Measurements from ENCODE around the gene DPP8.
"Not testable (repeated sequence)": the region's sequence is repeated elsewhere in the genome, so short reads cannot be mapped to it uniquely, and the experiment has no call there.

DPP8 gene

DNA sequence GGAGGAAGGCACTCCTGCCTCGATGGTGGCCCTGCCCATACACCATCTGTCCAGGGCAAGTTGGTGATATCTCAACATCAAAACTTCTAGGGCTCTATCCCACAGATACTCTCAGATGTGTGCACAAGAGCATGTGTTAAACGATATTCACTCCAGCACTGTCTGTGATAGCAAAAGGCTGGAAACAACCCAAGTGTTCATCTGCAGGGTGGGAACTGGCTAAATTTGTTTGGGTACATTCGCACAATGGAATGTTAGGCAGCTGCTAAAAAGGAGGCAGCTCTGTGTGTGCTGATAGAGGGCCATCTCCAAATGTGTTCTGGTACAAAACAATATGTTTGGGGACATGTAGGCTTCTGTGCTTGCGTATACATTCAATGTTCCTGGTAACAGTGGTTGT, 114.5 kb downstream of the DPP8 start:
- no peak for DNase-seq (ENCODE audit: low spot score)

DNA sequence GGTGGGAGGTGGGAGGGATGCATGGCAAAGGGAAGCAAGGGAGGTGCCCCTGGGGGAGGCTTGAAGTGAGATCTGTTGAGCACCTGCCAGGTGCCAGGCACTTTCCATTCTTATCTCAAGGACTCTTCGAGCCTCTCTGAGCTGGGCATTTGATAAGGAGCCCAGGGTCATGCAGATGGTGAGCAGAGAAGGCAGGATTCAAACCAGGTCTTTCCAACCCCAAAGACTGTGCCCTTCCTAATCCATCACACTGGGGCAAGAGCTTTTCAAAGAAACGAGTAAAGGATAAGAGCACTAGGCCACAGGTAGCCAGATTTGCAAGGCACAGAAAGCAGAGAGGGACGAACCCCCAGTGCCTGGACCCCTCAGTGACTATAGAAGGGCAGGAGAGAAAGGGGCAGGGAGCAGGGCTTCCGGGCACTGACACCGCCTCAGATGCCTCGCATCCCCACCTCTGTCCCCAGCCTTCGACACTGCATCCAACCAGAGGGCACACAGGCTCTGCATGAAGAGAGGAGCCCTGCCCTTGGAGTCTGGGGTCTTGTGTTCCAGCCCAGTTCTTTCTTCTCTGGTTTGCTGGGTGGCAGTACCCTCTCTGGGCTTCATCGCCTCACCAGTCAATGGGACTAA, 115.8 kb downstream of the DPP8 start:
- DNase-seq (ENCODE audit: low spot score): no peak

DNA sequence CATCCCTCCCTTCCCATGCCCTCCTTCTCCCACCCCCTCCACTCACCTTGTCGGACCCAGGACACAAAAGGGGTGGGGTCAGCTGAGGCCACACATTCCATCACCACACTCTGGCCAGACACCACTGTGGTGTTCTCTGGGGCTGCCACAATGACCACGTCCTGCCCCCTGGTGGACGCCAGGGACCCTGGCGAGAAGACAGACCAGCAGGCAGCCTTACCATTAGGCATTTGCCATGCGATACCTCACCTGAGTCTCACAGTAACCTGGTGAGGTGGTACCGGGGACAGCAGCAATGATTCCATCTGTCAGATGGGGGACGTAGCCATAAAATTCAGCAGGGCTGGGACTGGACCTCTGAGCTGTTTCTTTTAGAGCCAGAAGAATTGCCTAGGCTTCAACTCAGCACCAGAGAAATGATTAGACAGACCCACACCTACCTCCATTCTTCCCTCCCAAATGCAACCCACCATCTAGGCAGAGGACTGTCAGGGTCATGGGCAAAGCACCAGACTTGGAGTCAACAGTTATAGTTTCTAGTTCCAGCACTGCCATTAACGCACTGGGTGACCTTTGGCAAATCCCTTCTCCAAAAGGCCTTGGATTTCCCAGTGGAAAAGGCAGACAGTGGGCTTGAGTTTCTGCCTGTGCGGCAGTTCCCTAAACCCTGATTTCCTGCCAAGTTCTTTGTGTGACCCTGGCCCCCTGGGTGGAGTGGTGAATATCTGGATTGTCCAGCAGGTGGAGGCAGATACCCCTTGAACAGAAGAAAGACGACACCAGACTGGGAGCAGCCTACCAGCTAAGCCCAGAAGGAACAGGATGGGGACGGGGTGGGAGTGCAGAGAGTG, 116.5 kb downstream of the DPP8 start:
- DNase-seq (ENCODE audit: low spot score): peak; percentile 45

DNA sequence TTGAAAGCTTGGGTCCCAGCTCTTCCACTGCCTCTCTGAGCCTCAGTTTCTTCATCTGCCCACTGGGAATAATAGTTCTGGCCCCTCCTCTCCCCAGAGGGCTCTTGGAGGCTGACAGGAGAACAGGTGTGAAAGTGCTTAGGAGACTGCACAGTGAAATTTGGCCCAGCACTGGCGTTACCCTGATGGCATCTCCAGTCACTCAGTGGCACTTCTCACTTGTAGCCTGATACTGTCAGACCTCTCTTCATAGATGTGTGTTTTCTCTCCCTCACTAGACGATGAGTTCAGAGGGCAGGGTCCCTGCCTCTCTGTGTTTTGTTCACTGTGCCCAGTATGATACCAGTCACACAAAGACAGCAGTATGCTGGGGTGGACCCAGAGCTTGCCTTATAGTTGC, 117.5 kb downstream of the DPP8 start:
- no peak for DNase-seq (ENCODE audit: low spot score)

DNA sequence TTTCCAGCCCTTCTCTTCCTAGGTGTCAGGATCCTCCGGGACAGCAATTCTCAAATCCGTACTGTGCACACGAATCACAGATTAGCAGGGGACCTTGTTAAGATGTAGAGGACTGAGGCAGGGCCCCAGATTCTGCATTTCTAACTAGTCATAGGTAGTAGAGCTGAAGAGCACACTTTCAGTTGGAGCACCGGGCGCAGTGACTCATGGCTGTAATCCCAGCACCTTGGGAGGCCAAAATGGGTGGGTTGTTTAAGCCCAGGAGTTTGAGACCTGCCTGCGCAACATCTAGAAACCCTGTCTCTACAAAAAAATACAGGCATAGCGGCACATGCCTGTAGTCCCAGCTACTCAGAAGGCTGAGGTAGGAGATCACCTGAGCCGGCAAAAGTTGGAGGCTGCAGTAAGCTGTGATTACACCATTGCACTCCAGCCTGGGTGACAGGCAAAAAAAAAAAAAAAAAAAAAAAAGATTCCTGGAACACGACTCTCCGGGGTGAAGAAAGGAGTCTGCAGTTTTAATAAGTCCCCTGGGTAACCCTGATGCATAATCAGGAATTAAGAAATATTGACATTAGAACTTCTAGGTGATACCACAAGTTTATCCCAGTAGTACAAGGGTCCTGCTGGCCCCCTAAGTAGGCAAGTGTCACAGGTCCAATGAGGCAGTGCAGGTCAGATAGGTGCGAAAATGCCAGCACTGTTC, 118.3 kb downstream of the DPP8 start:
- no peak for DNase-seq (ENCODE audit: low spot score)

DNA sequence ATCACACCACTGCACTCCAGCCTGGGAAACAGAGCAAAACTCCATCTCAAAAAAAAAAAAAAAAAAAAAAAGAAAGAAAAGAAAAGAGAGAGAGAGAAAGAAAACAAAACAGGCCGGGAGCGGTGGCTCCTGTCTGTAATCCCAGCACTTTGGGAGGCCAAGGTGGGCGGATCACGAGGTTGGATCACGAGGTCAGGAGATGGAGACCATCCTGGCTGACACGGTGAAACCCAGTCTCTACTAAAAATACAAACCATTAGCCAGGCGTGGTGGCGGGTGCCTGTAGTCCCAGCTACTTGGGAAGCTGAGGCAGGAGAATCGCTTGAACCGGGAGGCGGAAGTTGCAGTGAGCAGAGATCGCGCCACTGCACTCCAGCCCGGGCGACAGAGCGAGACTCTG, 119.0 kb downstream of the DPP8 start:
- not testable (repeated sequence) for DNase-seq (ENCODE audit: low spot score)

DNA sequence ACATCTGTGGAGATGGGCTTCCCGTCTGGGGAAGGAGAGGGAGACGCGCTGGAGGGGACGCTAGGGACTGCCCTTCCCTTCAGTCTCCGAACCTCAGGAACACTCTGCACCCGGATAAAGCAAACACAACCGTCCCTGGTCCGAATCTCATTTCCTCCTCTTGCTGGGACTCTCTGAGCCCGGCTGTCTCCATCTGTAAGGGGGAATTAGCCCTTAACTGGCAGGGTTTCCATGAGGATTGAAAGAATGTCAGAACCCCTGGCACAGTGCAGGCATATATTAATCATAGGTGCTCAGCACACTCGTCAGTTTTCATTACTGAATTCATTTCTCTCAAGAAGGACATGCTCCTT, 120.5 kb downstream of the DPP8 start:
- DNase-seq (ENCODE audit: low spot score): no peak

DNA sequence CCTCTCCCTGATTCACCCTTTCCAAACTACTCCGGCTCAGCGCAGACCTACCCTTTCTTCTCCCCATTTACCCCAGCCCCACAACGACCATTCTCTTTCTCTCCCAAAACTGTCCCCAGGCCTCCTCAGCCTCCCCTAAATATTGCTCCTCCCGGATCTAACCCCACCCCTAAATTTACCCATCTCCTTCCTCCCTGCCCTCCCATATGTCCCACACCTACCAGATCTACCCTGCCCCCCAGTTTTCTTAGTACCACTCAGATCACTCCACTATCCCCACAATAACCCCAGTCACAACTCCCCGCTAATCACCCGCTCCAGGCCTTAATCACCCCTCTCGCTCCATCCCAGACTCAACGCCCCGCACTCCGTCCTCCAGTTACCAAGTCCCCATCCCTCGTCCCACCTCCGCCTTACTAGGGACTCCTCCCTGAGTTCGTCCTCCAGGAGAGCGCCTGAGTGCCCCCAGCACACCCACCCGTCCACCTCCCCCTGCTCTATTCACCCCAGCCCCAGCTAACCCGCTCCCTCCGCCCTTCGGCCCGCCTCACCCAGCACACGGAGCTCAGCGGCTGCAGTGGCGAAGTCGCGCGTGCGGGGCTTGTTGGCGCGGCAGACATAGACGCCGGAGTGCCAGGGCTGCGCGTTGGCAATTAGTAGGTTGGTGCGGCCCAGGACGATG, 121.1 kb downstream of the DPP8 start:
- no peak for DNase-seq (ENCODE audit: low spot score)

DNA sequence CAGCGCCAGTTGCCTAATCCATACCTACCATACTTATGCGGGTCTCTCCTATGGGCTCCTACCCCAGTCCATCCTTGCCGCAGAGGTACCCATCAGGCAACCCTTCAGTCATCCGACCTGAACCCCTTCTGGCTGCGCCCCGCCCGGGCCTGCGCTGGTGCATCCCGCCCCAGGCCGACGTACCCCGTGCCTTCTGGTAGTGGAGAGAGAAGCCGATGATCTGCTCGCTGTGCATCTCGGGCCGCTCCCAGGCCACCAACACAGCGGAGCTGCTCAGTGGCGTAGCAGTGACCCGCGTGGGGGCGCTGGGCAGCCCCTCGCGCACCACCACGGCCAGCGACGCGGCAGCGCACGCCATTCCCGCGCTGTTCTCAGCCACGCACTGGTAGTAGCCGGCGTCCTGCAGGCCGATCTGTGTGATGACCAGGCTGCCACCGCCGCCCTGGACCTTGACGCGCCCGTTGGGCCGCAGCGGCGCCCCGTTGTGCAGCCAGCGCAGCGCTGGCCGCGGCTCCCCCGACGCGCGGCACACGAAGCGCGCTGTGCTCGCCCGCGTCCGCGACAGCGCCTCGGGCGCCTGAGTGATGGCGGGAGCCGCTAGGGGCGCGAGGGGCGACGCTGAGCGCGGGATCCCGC, 121.8 kb downstream of the DPP8 start:
- no peak for DNase-seq (ENCODE audit: low spot score)

DNA sequence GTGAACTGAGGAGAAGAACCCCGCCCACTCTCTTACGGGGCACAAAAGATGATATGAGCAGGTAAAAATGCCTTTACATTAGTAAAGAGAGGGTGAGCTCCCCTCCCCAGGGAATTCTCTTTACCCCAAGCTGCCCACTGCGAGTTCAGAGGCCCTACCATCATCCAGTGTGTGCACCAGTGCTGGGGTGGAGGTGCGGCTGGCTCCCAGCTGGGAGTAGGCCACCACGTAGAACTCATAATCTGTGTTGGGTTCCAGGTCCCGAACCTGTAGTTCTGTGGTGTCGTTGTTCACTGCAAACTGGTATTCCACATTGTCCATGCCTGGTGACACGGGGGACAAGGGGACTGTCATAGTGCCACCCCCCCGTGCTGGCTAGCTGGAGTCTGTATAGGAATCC, 122.6 kb downstream of the DPP8 start:
- no peak for DNase-seq (ENCODE audit: low spot score)

DNA sequence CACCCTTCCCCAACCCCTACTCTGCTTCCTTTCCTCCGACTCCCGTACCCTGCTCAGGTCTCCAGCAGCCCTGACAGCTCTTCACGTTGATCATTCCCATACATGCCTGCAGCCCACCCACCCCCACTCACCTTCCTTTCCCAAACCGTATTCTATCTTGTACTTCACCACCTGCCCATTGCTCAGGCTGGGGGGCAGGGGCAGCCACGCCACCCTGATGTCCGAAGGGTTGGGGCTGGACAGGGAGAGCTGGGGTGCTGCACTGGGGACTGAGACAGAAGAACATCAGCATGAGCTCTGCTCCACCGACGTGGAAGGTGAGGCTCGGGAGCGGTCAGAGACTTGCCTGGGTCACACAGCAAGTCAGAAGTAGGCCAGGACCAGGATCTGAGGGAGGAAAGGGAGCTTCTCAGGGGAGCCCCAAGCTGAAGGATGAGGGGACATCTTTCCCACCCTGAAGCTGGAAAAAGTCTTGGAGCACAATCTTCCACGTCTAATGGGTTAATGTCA, 123.2 kb downstream of the DPP8 start:
- no peak for DNase-seq (ENCODE audit: low spot score)

DNA sequence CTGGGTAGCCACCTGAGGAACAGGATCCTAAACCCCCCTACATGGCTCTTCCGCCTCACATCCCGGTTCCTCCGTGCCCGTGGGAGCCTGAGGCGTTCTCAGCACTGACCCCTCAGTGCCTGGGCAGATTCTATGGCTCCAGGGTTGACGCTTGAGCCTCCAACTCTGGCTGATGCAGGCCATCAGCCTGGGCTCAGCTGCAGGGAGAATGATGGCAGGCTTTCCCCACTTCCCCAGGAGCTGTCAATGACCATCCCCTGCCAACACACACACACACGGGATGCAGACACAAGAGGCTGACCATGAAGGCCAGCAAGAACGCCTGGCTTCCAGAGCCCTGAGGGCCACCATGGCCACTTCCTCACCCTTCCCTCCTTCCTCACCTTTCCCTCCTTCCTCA, 123.9 kb downstream of the DPP8 start:
- no peak for DNase-seq (ENCODE audit: low spot score)

DNA sequence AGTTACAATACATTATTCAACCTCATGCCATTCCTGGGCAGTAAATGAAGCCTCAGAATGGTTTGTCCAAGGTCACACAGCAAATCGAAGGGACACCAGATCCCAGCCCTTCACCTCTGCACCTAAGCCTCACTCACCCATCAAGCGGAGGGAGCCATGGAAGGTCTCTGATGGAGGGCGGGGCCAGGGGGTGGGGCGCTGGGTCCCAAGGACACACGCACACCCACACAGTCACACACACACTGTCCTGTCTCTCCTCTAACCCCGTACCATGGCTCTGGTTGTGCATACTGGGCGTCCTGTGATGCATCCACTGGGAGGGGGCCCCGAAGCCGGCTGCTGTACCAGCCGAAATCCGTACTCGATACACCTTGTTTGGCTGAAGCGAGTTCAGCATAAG, 124.4 kb downstream of the DPP8 start:
- no peak for DNase-seq (ENCODE audit: low spot score)
